Raji (cell line): ENCODE data around the gene NRCAM.

Experiments
- POLR2A ChIP-seq: IDR thresholded peaks from 2 replicates; pipeline ENCODE4 v1.6.1; 2011; ENCODE audit warnings: low read depth, low read length, control low read depth; ENCODE audit not compliant: insufficient read depth

Gene NRCAM

GRCh38 chr7:108291152-108291508, 165.1 kb downstream of the NRCAM start:
- no peak for TF ChIP-seq POLR2A

- TF ChIP-seq POLR2A: no peak
Measured at GRCh38 chr7:108290459-108291151, 165.6 kb downstream of the NRCAM start.

- no peak for TF ChIP-seq POLR2A
Measured at GRCh38 chr7:108289852-108290251, 166.4 kb downstream of the NRCAM start.

GRCh38 chr7:108287857-108288256, 168.4 kb downstream of the NRCAM start:
- TF ChIP-seq POLR2A: no peak

GRCh38 chr7:108286290-108286904, 169.8 kb downstream of the NRCAM start:
- no peak for TF ChIP-seq POLR2A

- TF ChIP-seq POLR2A: no peak
Measured at GRCh38 chr7:108285778-108286177, 170.5 kb downstream of the NRCAM start.

GRCh38 chr7:108285003-108285368, 171.2 kb downstream of the NRCAM start:
- TF ChIP-seq POLR2A: no peak

- TF ChIP-seq POLR2A: no peak
Measured at GRCh38 chr7:108284349-108285002, 171.8 kb downstream of the NRCAM start.

GRCh38 chr7:108283252-108283651, 173.0 kb downstream of the NRCAM start:
- no peak for TF ChIP-seq POLR2A

- TF ChIP-seq POLR2A: no peak
Measured at GRCh38 chr7:108282427-108282996, 173.7 kb downstream of the NRCAM start.

- TF ChIP-seq POLR2A: no peak
Measured at GRCh38 chr7:108280136-108280535, 176.1 kb downstream of the NRCAM start.

- no peak for TF ChIP-seq POLR2A
Measured at GRCh38 chr7:108278776-108279175, 177.5 kb downstream of the NRCAM start.

GRCh38 chr7:108278281-108278680, 178.0 kb downstream of the NRCAM start:
- no peak for TF ChIP-seq POLR2A

GRCh38 chr7:108270385-108271015, 185.7 kb downstream of the NRCAM start:
- no peak for TF ChIP-seq POLR2A

GRCh38 chr7:108268200-108268820, 187.9 kb downstream of the NRCAM start:
- no peak for TF ChIP-seq POLR2A
